Vagina (tissue), 2 donors: ENCODE measurements around the gene CTSW.

Experiments used
- POLR2A ChIP-seq, 2 donors: fragments of 450-650 bp; IDR thresholded peaks; one replicate each; pipeline ENCODE4 v1.6.1; 2017; ENCODE audit warnings: antibody characterized with exemption in 2 of 2, mild to moderate bottlenecking in 2 of 2, moderate library complexity in 2 of 2
- TF ChIP-seq, protein P1 (sequence below), 3 experiments: fragments of 450-650 bp in 2 of 3; fragments of 200-600 bp in 1 of 3; sonication (generic) in 1 of 3; IDR thresholded peaks; one replicate each; pipeline ENCODE4 v1.5.1; 2017 to 2019; ENCODE audit warnings: antibody characterized with exemption in 3 of 3, mild to moderate bottlenecking in 2 of 3, moderate library complexity in 2 of 3

DNA sequence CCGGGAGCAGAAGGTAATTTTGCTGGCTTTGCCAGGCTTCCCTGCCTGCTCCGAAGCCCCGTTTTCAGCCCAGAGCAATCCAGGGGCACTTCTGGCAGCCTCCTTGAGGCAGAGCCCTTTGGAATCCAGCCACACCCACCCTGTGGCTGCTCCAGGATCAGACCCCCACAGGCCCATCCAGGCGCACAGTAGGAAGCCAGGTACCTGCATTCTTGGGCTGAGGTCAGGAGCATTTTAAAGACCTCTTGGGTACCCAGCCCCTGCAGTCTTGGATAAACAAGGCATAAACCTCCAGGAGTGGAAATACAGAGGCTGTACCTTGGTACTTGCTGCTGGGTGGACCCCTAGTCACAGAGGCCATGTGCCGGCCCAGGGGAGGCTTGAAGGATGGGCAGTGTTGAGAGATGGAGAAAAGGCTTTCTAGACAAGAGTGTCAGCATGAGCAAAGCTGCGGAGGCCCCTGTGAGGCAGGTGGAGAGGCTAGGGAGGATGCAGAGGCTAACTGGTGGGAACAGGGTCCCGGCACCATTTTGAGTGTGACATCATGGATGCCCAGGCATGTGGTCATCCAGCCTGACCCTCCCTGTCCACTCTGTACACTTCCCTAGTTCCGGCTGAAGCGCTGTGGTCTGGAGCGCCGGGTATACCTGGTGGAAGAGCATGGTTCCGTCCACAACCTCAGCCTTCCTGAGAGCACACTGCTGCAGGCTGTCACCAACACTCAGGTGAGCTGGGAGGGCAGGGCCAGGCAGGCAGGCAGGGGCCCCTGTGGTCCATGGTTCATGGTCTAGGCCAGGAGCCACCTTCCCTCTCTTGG, 15.5 kb upstream of the CTSW start:
- TF ChIP-seq, protein P1, sequence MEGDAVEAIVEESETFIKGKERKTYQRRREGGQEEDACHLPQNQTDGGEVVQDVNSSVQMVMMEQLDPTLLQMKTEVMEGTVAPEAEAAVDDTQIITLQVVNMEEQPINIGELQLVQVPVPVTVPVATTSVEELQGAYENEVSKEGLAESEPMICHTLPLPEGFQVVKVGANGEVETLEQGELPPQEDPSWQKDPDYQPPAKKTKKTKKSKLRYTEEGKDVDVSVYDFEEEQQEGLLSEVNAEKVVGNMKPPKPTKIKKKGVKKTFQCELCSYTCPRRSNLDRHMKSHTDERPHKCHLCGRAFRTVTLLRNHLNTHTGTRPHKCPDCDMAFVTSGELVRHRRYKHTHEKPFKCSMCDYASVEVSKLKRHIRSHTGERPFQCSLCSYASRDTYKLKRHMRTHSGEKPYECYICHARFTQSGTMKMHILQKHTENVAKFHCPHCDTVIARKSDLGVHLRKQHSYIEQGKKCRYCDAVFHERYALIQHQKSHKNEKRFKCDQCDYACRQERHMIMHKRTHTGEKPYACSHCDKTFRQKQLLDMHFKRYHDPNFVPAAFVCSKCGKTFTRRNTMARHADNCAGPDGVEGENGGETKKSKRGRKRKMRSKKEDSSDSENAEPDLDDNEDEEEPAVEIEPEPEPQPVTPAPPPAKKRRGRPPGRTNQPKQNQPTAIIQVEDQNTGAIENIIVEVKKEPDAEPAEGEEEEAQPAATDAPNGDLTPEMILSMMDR (IDR thresholded peaks at IDR 0.05), result no peak
- no peak for TF ChIP-seq POLR2A (IDR thresholded peaks at IDR 0.05)
